HCT116 (cell line): ENCODE data around the gene SLC40A1. TPM values are rescaled to one million over a fixed set of nuclear protein-coding genes. Genes with fewer than 3 reads are reported as not detected.

ENCODE experiments used
- ATAC-seq: fragments of 200-7000 bp; cut with Tn5 transposase; 2 replicates; pipeline ENCODE4 v1.9.1; 2020; ENCODE audit warnings: mild to moderate bottlenecking, moderate library complexity
- BruUV-seq: library from RNA; stranded (reverse); fragments of 400-500 nt; replicated peaks from 2 replicates; lab custom pipeline; 2021; lab: Mats Ljungman, UMichigan
- CTCF ChIA-PET: fragments of 300-600 bp; sonication (Branson Sonifier 250); formaldehyde crosslinking; loops from one replicate; lab custom pipeline; 2021; ENCODE audit warnings: antibody characterized with exemption; lab: Charles Lee
- POLR2A ChIA-PET: fragments of 300-600, 350-600 bp; sonication (Branson Sonifier 250); formaldehyde crosslinking; loops from one replicate; lab custom pipeline; 2021; ENCODE audit warnings: antibody characterized with exemption; lab: Charles Lee
- RAD21 ChIA-PET, 2 experiments: fragments of 300-600 bp; sonication (Branson Sonifier 250); formaldehyde crosslinking; loops; one replicate each; lab custom pipeline; 2023; ENCODE audit warnings: low total read pairs in 2 of 2; ENCODE audit not compliant: uncharacterized antibody in 2 of 2, unreplicated experiment in 2 of 2, low non-redundant PET in 1 of 2; lab: Charles Lee
- DNase-seq: peaks from one replicate; pipeline ENCODE4 v3.0.0-alpha.2; 2010; ENCODE audit warnings: low read depth, low spot score
- H2AFZ ChIP-seq: fragments of 200-600 bp; shearing (Covaris generic), sonication (generic); 2 replicates; pipeline ENCODE4 v1.6.1; 2017; ENCODE audit warnings: low read depth, mixed run types, mixed read lengths, antibody characterized with exemption, low read length; ENCODE audit not compliant: poor library complexity, severe bottlenecking
- H3K27ac ChIP-seq: 2 replicates; pipeline ENCODE4 v1.5.1; 2012; ENCODE audit warnings: low read depth, low read length
- H3K27me3 ChIP-seq: fragments of 200-600 bp; sonication (generic); 2 replicates; pipeline ENCODE4 v1.6.1; 2016; ENCODE audit warnings: mixed run types, low read length, mixed read lengths; ENCODE audit not compliant: insufficient read depth
- H3K36me3 ChIP-seq, 2 experiments: fragments of 200-500 bp in 1 of 2; fragments of 200-600 bp in 1 of 2; sonication (Bioruptor generic) in 1 of 2; sonication (generic) in 1 of 2; 2 replicates each; pipeline versions ENCODE4 v1.5.1 to v1.6.1; 2014 to 2016; ENCODE audit warnings: low read length in 2 of 2, inconsistent platforms in 1 of 2, mixed read lengths in 1 of 2, mixed run types in 1 of 2; ENCODE audit not compliant: insufficient read depth in 2 of 2, control insufficient read depth in 1 of 2
- H3K4me1 ChIP-seq, 2 experiments: fragments of 200-600 bp in 1 of 2; sonication (generic) in 1 of 2; 2 replicates each; pipeline versions ENCODE4 v1.5.1 to v1.6.1; 2012 to 2017; ENCODE audit warnings: low read length in 2 of 2, inconsistent platforms in 1 of 2, mild to moderate bottlenecking in 1 of 2, mixed read lengths in 1 of 2, mixed run types in 1 of 2, moderate library complexity in 1 of 2; ENCODE audit not compliant: insufficient read depth in 2 of 2, control insufficient read depth in 1 of 2
- H3K4me2 ChIP-seq: fragments of 200-600 bp; sonication (generic); 2 replicates; pipeline ENCODE4 v1.6.1; 2017; ENCODE audit warnings: mixed run types, low read length, mixed read lengths
- H3K4me3 ChIP-seq, 2 experiments: fragments of 200-600 bp in 1 of 2; sonication (generic) in 1 of 2; replicated peaks in 1 of 2; 2 replicates each; pipeline ENCODE4 v1.5.1; 2011 to 2016; ENCODE audit warnings: low read length in 2 of 2, control low read depth in 1 of 2, low read depth in 1 of 2, mild to moderate bottlenecking in 1 of 2, mixed read lengths in 1 of 2, mixed run types in 1 of 2
- H3K79me2 ChIP-seq: fragments of 200-600 bp; sonication (generic); 2 replicates; pipeline ENCODE4 v1.6.1; 2017; ENCODE audit warnings: mild to moderate bottlenecking, mixed run types, low read length, moderate library complexity, mixed read lengths; ENCODE audit not compliant: insufficient read depth
- H3K9ac ChIP-seq: fragments of 200-600 bp; sonication (generic); 2 replicates; pipeline ENCODE4 v1.6.1; 2016; ENCODE audit warnings: low read length, mixed read lengths
- H3K9me2 ChIP-seq: fragments of 200-600 bp; sonication (generic), shearing (Covaris generic); 2 replicates; pipeline ENCODE4 v1.6.1; 2017; ENCODE audit warnings: mixed run types, mild to moderate bottlenecking, moderate library complexity; ENCODE audit not compliant: insufficient read depth
- H3K9me3 ChIP-seq, 2 experiments: fragments of 200-500 bp in 1 of 2; fragments of 200-600 bp in 1 of 2; sonication (Bioruptor generic) in 1 of 2; sonication (generic) in 1 of 2; 2 replicates each; pipeline ENCODE4 v1.6.1; 2014 to 2017; ENCODE audit warnings: low read length in 2 of 2, mixed read lengths in 2 of 2, inconsistent platforms in 1 of 2, low read depth in 1 of 2, mild to moderate bottlenecking in 1 of 2, mixed run types in 1 of 2, moderate library complexity in 1 of 2; ENCODE audit not compliant: control insufficient read depth in 1 of 2, insufficient read depth in 1 of 2
- H4K20me1 ChIP-seq: fragments of 200-600 bp; sonication (generic), shearing (Covaris generic); 2 replicates; pipeline ENCODE4 v1.6.1; 2017; ENCODE audit warnings: mixed run types, mild to moderate bottlenecking, moderate library complexity; ENCODE audit not compliant: insufficient read depth
- CTCF ChIP-seq, 3 experiments: fragments of 200-600 bp in 1 of 3; sonication (generic) in 1 of 3; IDR thresholded peaks in 2 of 3; conservative IDR thresholded peaks in 1 of 3; 2 replicates each; pipeline ENCODE4 v1.5.1; 2012 to 2017; ENCODE audit warnings: low read depth in 2 of 3, low read length in 2 of 3, antibody characterized with exemption in 1 of 3, borderline replicate concordance in 1 of 3, control low read depth in 1 of 3, mild to moderate bottlenecking in 1 of 3, mixed read lengths in 1 of 3, mixed run types in 1 of 3, moderate library complexity in 1 of 3; ENCODE audit not compliant: insufficient read depth in 1 of 3
- EZH2 ChIP-seq: fragments of 200-600 bp; sonication (generic); IDR thresholded peaks from 2 replicates; pipeline ENCODE4 v1.6.1; 2017; ENCODE audit warnings: antibody characterized with exemption, mixed run types
- EZH2phosphoT487 ChIP-seq: fragments of 200-600 bp; IDR thresholded peaks from 2 replicates; pipeline ENCODE4 v1.6.1; 2018; ENCODE audit warnings: antibody characterized with exemption, borderline replicate concordance
- JUND ChIP-seq: IDR thresholded peaks from 2 replicates; pipeline ENCODE4 v1.6.1; 2012
- MAX ChIP-seq: IDR thresholded peaks from 2 replicates; pipeline ENCODE4 v1.6.1; 2012
- TCF7L2 ChIP-seq: IDR thresholded peaks from 2 replicates; pipeline ENCODE4 v1.7.0; 2011; ENCODE audit warnings: borderline replicate concordance, inconsistent platforms; ENCODE audit not compliant: insufficient read depth, insufficient read length; ENCODE audit errors: extremely low read depth
- YY1 ChIP-seq: IDR thresholded peaks from 2 replicates; pipeline ENCODE4 v1.6.1; 2011; ENCODE audit warnings: low read length, low read depth, moderate library complexity, mild to moderate bottlenecking; ENCODE audit not compliant: insufficient replicate concordance; ENCODE audit errors: extremely low read depth
- ZFX ChIP-seq: fragments of 450-650 bp; IDR thresholded peaks from 2 replicates; pipeline ENCODE4 v1.6.1; 2017
- ZNF274 ChIP-seq: fragments of 200-500 bp; sonication (Bioruptor generic); IDR thresholded peaks from 2 replicates; pipeline ENCODE4 v1.6.1; 2014; ENCODE audit warnings: mild to moderate bottlenecking, low read depth, low read length, inconsistent platforms
- intact Hi-C: fragments of 100-400 bp; cut with micrococcal nuclease; formaldehyde crosslinking; loops from 2 replicates; pipeline ENCODE4 v1.10.0; 2022
- total RNA-seq: library from RNA; stranded (reverse); gene quantifications from one replicate; pipeline ENCODE4 v1.2.1, GENCODE V29; 2021; ENCODE audit not compliant: unreplicated experiment
- TF ChIP-seq, protein P1 (sequence below): IDR thresholded peaks from 2 replicates; pipeline ENCODE4 v1.6.1; 2012

SLC40A1 gene
- total RNA-seq, 1 experiment from 2014 or later, result 1.5 TPM

- Histone ChIP-seq H3K4me3 (no peak overlapping the region), H3K36me3 (no peaks in the 10 kb centered on the region), H3K9me2 (no peaks in the 10 kb centered on the region), H3K27me3 (no peaks in the 10 kb centered on the region), H2AFZ (no peak overlapping the region), H3K4me2 (no peak overlapping the region), H3K9ac (no peak overlapping the region), H3K4me1 (no peaks in the 10 kb centered on the region), H3K9me3 (no peaks in the 10 kb centered on the region), H4K20me1 (no peaks in the 10 kb centered on the region), H3K79me2 (no peaks in the 10 kb centered on the region), H3K27ac (no peak overlapping the region)
- ChIA-PET POLR2A (no interaction called here), CTCF (no interaction called here), RAD21 (no interaction called here)
- BruUV-seq, result no TSS peak
- ATAC-seq, result no peak
- TF ChIP-seq, protein P1, sequence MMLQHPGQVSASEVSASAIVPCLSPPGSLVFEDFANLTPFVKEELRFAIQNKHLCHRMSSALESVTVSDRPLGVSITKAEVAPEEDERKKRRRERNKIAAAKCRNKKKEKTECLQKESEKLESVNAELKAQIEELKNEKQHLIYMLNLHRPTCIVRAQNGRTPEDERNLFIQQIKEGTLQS, result no peak
- TF ChIP-seq TCF7L2 (no peak), MAX (no peak), ZFX (no peak), JUND (no peak), YY1 (no peak), EZH2 (no peak), ZNF274 (no peak), CTCF (IDR thresholded peaks at IDR 0.05 in 2 of 3, conservative IDR thresholded peaks at IDR 0.05 in 1 of 3; ENCODE audit: borderline replicate concordance in 1 of 3, insufficient read depth in 1 of 3, low read depth in 2 of 3, low read length in 2 of 3) (no peak), EZH2phosphoT487 (no peak)
- intact Hi-C loops, result no loop called here
- DNase-seq, result no peak
Observed at GRCh38 chr2:189555232-189555631, 25.4 kb downstream of the SLC40A1 start.
